H1 (cell line): ENCODE measurements around the gene ASPG. TPM values are rescaled to one million over a fixed set of nuclear protein-coding genes. Genes with fewer than 3 reads are reported as not detected.

ENCODE experiments used
- CTCF ChIA-PET: fragments of 300-600 bp; sonication (Branson Sonifier 250); formaldehyde crosslinking; loops from one replicate; lab custom pipeline; 2021; ENCODE audit not compliant: partially characterized antibody; lab: Charles Lee
- POLR2A ChIA-PET: fragments of 300-600 bp; sonication (Branson Sonifier 250); formaldehyde crosslinking; loops from one replicate; lab custom pipeline; 2021; ENCODE audit warnings: inconsistent platforms; ENCODE audit not compliant: partially characterized antibody; lab: Charles Lee
- DNase-seq, 2 experiments: peaks; one replicate each; pipeline versions ENCODE4 v3.0.0 to v3.0.0-alpha.2; 2010 to 2022; ENCODE audit warnings: low spot score in 2 of 2, low read depth in 1 of 2, mixed read lengths in 1 of 2
- FAIRE-seq: peaks from 2 replicates; lab custom pipeline; 2011; peaks lifted over from hg19 to GRCh38; lab: Jason Lieb, UNC
- H2AFZ ChIP-seq: 2 replicates; pipeline ENCODE4 v1.8.1; 2012; ENCODE audit warnings: low read length, inconsistent platforms
- H2AK5ac ChIP-seq: 2 replicates; pipeline ENCODE4 v1.6.1; 2013; ENCODE audit warnings: low read depth, low read length
- H2BK120ac ChIP-seq: replicated peaks from 2 replicates; pipeline ENCODE3; 2013; ENCODE audit warnings: low read depth, low read length, inconsistent platforms
- H2BK12ac ChIP-seq: 2 replicates; pipeline ENCODE4 v1.6.1; 2013; ENCODE audit warnings: low read depth, low read length
- H2BK15ac ChIP-seq: 2 replicates; pipeline ENCODE4 v1.6.1; 2013; ENCODE audit warnings: low read length
- H2BK20ac ChIP-seq: 2 replicates; pipeline ENCODE4 v1.6.1; 2013; ENCODE audit warnings: low read length
- H2BK5ac ChIP-seq: 2 replicates; pipeline ENCODE4 v1.6.1; 2013; ENCODE audit warnings: low read depth, low read length
- H3K14ac ChIP-seq: 2 replicates; pipeline ENCODE4 v1.6.1; 2013; ENCODE audit warnings: inconsistent platforms; ENCODE audit not compliant: insufficient read length
- H3K18ac ChIP-seq: 2 replicates; pipeline ENCODE4 v1.6.1; 2013; ENCODE audit warnings: low read length; ENCODE audit errors: extremely low read depth
- H3K23ac ChIP-seq: 2 replicates; pipeline ENCODE4 v1.6.1; 2013; ENCODE audit warnings: inconsistent platforms; ENCODE audit not compliant: insufficient read length
- H3K23me2 ChIP-seq: 2 replicates; pipeline ENCODE4 v1.6.1; 2013; ENCODE audit warnings: low read depth, low read length
- H3K27ac ChIP-seq: 2 replicates; pipeline ENCODE4 v1.6.1; 2011; ENCODE audit warnings: low read depth, low read length, inconsistent platforms
- H3K27me3 ChIP-seq, 4 experiments: replicated peaks in 1 of 4; 1 replicate in 1 of 4; 2 replicates in 3 of 4; pipeline versions ENCODE4 v1.6.1 to v1.8.1; 2011 to 2013; ENCODE audit warnings: low read length in 3 of 4, mild to moderate bottlenecking in 3 of 4, inconsistent platforms in 2 of 4, mixed read lengths in 2 of 4, moderate library complexity in 1 of 4; ENCODE audit not compliant: control insufficient read depth in 3 of 4, insufficient read depth in 3 of 4; ENCODE audit errors: extremely low read depth in 1 of 4
- H3K36me3 ChIP-seq, 4 experiments: 2 replicates each; pipeline versions ENCODE4 v1.6.1 to v1.8.1; 2011 to 2013; ENCODE audit warnings: mild to moderate bottlenecking in 4 of 4, low read length in 3 of 4, moderate library complexity in 2 of 4, control low read depth in 1 of 4, inconsistent platforms in 1 of 4; ENCODE audit not compliant: insufficient read depth in 4 of 4, control insufficient read depth in 2 of 4
- H3K4ac ChIP-seq: replicated peaks from 2 replicates; pipeline ENCODE3; 2013; ENCODE audit warnings: low read length, low read depth, mixed read lengths, inconsistent platforms; ENCODE audit not compliant: insufficient read length
- H3K4me1 ChIP-seq, 4 experiments: replicated peaks in 1 of 4; 1 replicate in 1 of 4; 2 replicates in 3 of 4; pipeline versions ENCODE4 v1.6.1 to v1.8.1; 2011 to 2013; ENCODE audit warnings: low read length in 3 of 4, inconsistent platforms in 2 of 4, mixed read lengths in 1 of 4; ENCODE audit not compliant: insufficient read depth in 4 of 4, control insufficient read depth in 3 of 4
- H3K4me2 ChIP-seq, 2 experiments: 2 replicates each; pipeline versions ENCODE4 v1.6.1 to v1.8.1; 2011 to 2013; ENCODE audit warnings: low read depth in 2 of 2, low read length in 2 of 2, control low read depth in 1 of 2, inconsistent platforms in 1 of 2, mild to moderate bottlenecking in 1 of 2; ENCODE audit not compliant: insufficient read depth in 1 of 2
- H3K4me3 ChIP-seq, 4 experiments: fragments of 200-600, 300-600 bp in 1 of 4; sonication (generic), shearing (Covaris generic), sonication (Bioruptor Twin) in 1 of 4; 2 replicates each; pipeline versions ENCODE4 v1.5.1 to v1.8.1; 2011 to 2016; ENCODE audit warnings: low read length in 4 of 4, low read depth in 3 of 4, control low read depth in 2 of 4, inconsistent platforms in 2 of 4, mild to moderate bottlenecking in 2 of 4, mixed read lengths in 1 of 4, moderate library complexity in 1 of 4; ENCODE audit not compliant: insufficient read depth in 2 of 4; ENCODE audit errors: extremely low read depth in 1 of 4
- H3K56ac ChIP-seq: replicated peaks from 2 replicates; pipeline ENCODE3; 2013; ENCODE audit warnings: low read depth, mild to moderate bottlenecking, mixed read lengths, low read length, inconsistent platforms; ENCODE audit not compliant: insufficient read length
- H3K79me1 ChIP-seq: 2 replicates; pipeline ENCODE4 v1.6.1; 2013; ENCODE audit warnings: low read depth, low read length, control low read depth
- H3K79me2 ChIP-seq, 2 experiments: 2 replicates each; pipeline versions ENCODE4 v1.6.1 to v1.8.1; 2012 to 2013; ENCODE audit warnings: low read length in 2 of 2, mild to moderate bottlenecking in 2 of 2, inconsistent platforms in 1 of 2; ENCODE audit not compliant: insufficient read depth in 2 of 2, control insufficient read depth in 1 of 2
- H3K9ac ChIP-seq, 4 experiments: replicated peaks in 1 of 4; 1 replicate in 1 of 4; 2 replicates in 3 of 4; pipeline versions ENCODE4 v1.6.1 to v1.8.1; 2011 to 2013; ENCODE audit warnings: low read depth in 3 of 4, low read length in 3 of 4, control low read depth in 2 of 4, mild to moderate bottlenecking in 2 of 4, moderate library complexity in 2 of 4, inconsistent platforms in 1 of 4; ENCODE audit errors: extremely low read depth in 1 of 4
- H3K9me3 ChIP-seq, 2 experiments: 2 replicates each; pipeline versions ENCODE4 v1.6.1 to v1.8.1; 2012 to 2013; ENCODE audit warnings: mild to moderate bottlenecking in 2 of 2, moderate library complexity in 2 of 2, control low read depth in 1 of 2, inconsistent platforms in 1 of 2, low read depth in 1 of 2, low read length in 1 of 2, mixed read lengths in 1 of 2; ENCODE audit not compliant: insufficient read depth in 2 of 2
- H4K20me1 ChIP-seq, 2 experiments: replicated peaks in 1 of 2; 2 replicates each; pipeline versions ENCODE3 to v1.8.1; 2011 to 2013; ENCODE audit warnings: inconsistent platforms in 2 of 2, low read length in 2 of 2, mild to moderate bottlenecking in 1 of 2; ENCODE audit not compliant: insufficient read depth in 2 of 2, control insufficient read depth in 1 of 2
- H4K5ac ChIP-seq: 2 replicates; pipeline ENCODE4 v1.6.1; 2013; ENCODE audit warnings: low read length, low read depth, mixed read lengths, inconsistent platforms; ENCODE audit not compliant: insufficient read length
- H4K8ac ChIP-seq: 2 replicates; pipeline ENCODE4 v1.8.0; 2013; ENCODE audit warnings: mild to moderate bottlenecking, moderate library complexity, low read length, inconsistent platforms; ENCODE audit not compliant: insufficient read depth; ENCODE audit errors: extremely low read depth
- H4K91ac ChIP-seq: replicated peaks from 2 replicates; pipeline ENCODE3; 2013; ENCODE audit warnings: low read length, mixed read lengths, inconsistent platforms; ENCODE audit not compliant: insufficient read length
- BACH1 ChIP-seq: IDR thresholded peaks from 2 replicates; pipeline ENCODE4 v1.6.1; 2012; ENCODE audit warnings: low read length, improper control_type of control experiment
- CHD1 ChIP-seq: IDR thresholded peaks from 2 replicates; pipeline ENCODE4 v1.6.1; 2012; ENCODE audit warnings: low read depth, low read length, improper control_type of control experiment
- E2F6 ChIP-seq: IDR thresholded peaks from 2 replicates; pipeline ENCODE4 v1.6.1; 2012; ENCODE audit warnings: inconsistent platforms
- KDM4A ChIP-seq: IDR thresholded peaks from one replicate; pipeline ENCODE4 v1.7.1; 2012; ENCODE audit warnings: low read depth, mild to moderate bottlenecking, moderate library complexity, low read length, inconsistent platforms; ENCODE audit not compliant: severe bottlenecking
- SRF ChIP-seq: IDR thresholded peaks from 2 replicates; pipeline ENCODE4 v1.6.1; 2011; ENCODE audit warnings: mild to moderate bottlenecking, low read depth, low read length, moderate library complexity
- YY1 ChIP-seq: IDR thresholded peaks from 2 replicates; pipeline ENCODE4 v1.6.1; 2011; ENCODE audit warnings: low read depth, mild to moderate bottlenecking, low read length
- WGBS, 2 experiments: shearing (Covaris generic) in 1 of 2; methylation state at CpG; one replicate each; pipeline versions ENCODE4 v1.1.6 to v1.1.7; 2013 to 2015; ENCODE audit warnings: low lambda C conversion rate in 2 of 2, mixed read lengths in 2 of 2, inconsistent platforms in 1 of 2, low coverage in 1 of 2, missing lambda C conversion rate in 1 of 2; ENCODE audit not compliant: insufficient replicate concordance in 2 of 2, insufficient coverage in 1 of 2, insufficient read length in 1 of 2; ENCODE audit errors: extremely low coverage in 1 of 2, missing lambda C conversion rate in 1 of 2; 5-methylcytosine and 5-hydroxymethylcytosine counted together
- polyA plus RNA-seq, 7 experiments: library from polyadenylated mRNA; depleted of rRNA in 3 of 7; stranded (reverse) in 5 of 7; unstranded in 2 of 7; fragments of >200 nt in 5 of 7; fragments of 200-250 nt in 2 of 7; gene quantifications; 1 replicate in 5 of 7; 2 replicates in 1 of 7; 4 replicates in 1 of 7; pipeline versions ENCODE4 v1.2.1 to v1.2.3, GENCODE V29; 2011 to 2013; ENCODE audit warnings: missing spikeins in 2 of 7, mixed read lengths in 2 of 7
- total RNA-seq: library from RNA; stranded (reverse); fragmentation: NEBNext Ultra II Directional; extraction: Animal tissue kit (Norgen Biotek cat#: 25700); gene quantifications from 2 replicates; pipeline ENCODE4 v1.2.1, GENCODE V29; 2021

ASPG gene
- total and polyA plus RNA-seq, 2 of the 8 experiments (the other 6 are each of a cell fraction or from before 2014, with no cell fraction given) = 0.34 to 0.59 TPM

- Histone ChIP-seq H3K79me2 (peaks cover 26 to 76% of the 10 kb centered on the region in 2 experiments; a peak in 3 of 4 replicates), H3K23me2 (peaks cover 18% of the 10 kb centered on the region), H3K79me1 (peaks cover 16% of the 10 kb centered on the region), H3K9ac (no peak overlapping the region), H3K36me3 (no peaks in the 10 kb centered on the region; a peak in 2 of 8 replicates), H3K18ac (no peak overlapping the region), H3K4me3 (no peak overlapping the region), H3K4me1 (peaks cover 0 to 29% (median 18%) of the 10 kb centered on the region in 4 experiments; a peak in 6 of 7 replicates), H3K9me3 (no peaks in the 10 kb centered on the region), H3K14ac (no peak overlapping the region), H3K23ac (no peak overlapping the region), H2AFZ (no peak overlapping the region), H3K4ac (no peak overlapping the region), H4K8ac (no peak overlapping the region), H3K27me3 (peaks cover 7 to 14% (median 11%) of the 10 kb centered on the region in 4 experiments), H2BK5ac (no peak overlapping the region), H4K20me1 (peaks cover 19 to 39% of the 10 kb centered on the region in 2 experiments), H4K5ac (no peak overlapping the region), H2BK120ac (no peak overlapping the region), H2AK5ac (no peak overlapping the region), H4K91ac (peak overlapping the region; percentile 65), H2BK20ac (no peak overlapping the region), H2BK15ac (no peak overlapping the region), H3K27ac (no peak overlapping the region), H2BK12ac (0 out of 2 replicates have a peak overlapping the region, but pooled peaks have one; percentile 39), H3K4me2 (no peak overlapping the region), H3K56ac (no peak overlapping the region)
- no peak for DNase-seq
- WGBS, 2 experiments = 94% methylated on average over 12 of the region's 15 CpGs; no CpG with 5 or more reads in 1 of the 2 experiments
- ChIA-PET POLR2A (interaction anchor here (0.9 kb wide), 1 partner anchor 10 kb away, joined by 4 read pairs; no protein-coding TSS in a partner anchor), CTCF (interaction anchor here (1.0 to 1.4 kb wide), 3 partner anchors 8 to 17 kb away, joined by 3 read pairs; no protein-coding TSS in a partner anchor)
- no peak for FAIRE-seq
- no peak for TF ChIP-seq SRF
- TF ChIP-seq YY1 = no peak
- TF ChIP-seq CHD1 = no peak
- no peak for TF ChIP-seq KDM4A
- no peak for TF ChIP-seq BACH1
- no peak for TF ChIP-seq E2F6
Observed at GRCh38 chr14:104141621-104142091, 56.2 kb downstream of the ASPG start.
